ENCODE data around the gene TBC1D17. TPM values are rescaled to one million over a fixed set of nuclear protein-coding genes. Genes with fewer than 3 reads are reported as not detected.
A peak's percentile ranks its signal among the peaks of the same experiment; 100 is the strongest.

TBC1D17 gene
- total RNA-seq, 1 donor: 21.4 TPM

DNA sequence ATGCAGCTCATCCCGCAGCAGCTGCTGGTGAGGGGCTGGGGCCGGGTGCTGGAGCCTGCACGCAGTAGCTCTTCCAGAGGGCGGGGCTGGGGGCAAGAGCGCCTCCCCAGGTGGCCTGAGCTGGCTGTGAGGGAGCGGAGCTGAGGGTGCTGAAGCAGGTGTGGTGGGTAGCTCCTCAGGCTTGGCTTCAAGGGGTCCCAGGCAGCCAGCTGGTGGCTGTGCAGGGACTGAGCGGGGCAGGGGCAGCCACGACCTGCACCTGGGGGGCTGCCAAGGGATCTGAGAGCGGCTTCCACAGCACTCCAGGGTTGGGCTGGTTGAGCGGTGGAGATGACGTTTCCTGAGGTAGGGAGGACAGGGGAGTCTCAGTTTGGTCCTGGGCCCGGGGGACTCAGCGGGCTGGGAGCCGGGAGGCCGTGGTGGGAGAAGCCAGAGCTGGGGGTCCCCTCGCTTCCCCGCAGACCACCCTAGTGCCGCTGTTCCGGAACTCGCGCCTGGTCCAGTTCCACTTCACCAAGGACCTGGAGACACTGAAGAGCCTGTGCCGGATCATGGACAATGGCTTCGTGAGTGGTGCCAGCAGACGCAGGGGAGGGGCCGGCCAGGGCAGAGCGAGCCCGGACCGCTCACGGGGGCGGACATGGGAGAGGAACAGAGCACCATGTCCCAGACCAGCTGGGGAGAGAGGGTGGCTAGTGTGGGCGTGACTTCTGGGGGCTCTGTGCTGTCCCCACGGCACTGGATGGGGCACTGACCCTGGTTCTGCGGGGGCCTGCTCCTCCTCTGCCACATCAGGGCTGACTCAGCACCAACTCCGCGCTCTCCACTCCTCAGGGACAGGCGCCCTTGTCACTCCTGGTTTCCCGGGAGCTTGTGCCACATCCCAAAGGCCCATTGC, 19.2 kb upstream of the TBC1D17 start:
- no peak overlapping the region for H3K4me2 ChIP-seq (ENCODE audit: insufficient read depth, low read length)
- H3K9me3 ChIP-seq (ENCODE audit: low read depth, low read length): no peaks in the 10 kb centered on the region
- H3K4me3 ChIP-seq (ENCODE audit: insufficient read depth, low read length): no peak overlapping the region
- H4K20me1 ChIP-seq (ENCODE audit: insufficient read depth, low read length): peaks cover 29% of the 10 kb centered on the region
- DNase-seq (ENCODE audit: insufficient read length, low spot score, missing footprints): peak; percentile 94
- H2AFZ ChIP-seq (ENCODE audit: low read length): no peak overlapping the region
- peaks cover 19% of the 10 kb centered on the region for H3K4me1 ChIP-seq (ENCODE audit: insufficient read depth, low read length)
- H3K79me2 ChIP-seq (ENCODE audit: insufficient read depth, low read length): peaks cover 26% of the 10 kb centered on the region
- peak overlapping the region; percentile 52 for H3K27ac ChIP-seq (ENCODE audit: low read depth, low read length)
- TF ChIP-seq, protein P1, sequence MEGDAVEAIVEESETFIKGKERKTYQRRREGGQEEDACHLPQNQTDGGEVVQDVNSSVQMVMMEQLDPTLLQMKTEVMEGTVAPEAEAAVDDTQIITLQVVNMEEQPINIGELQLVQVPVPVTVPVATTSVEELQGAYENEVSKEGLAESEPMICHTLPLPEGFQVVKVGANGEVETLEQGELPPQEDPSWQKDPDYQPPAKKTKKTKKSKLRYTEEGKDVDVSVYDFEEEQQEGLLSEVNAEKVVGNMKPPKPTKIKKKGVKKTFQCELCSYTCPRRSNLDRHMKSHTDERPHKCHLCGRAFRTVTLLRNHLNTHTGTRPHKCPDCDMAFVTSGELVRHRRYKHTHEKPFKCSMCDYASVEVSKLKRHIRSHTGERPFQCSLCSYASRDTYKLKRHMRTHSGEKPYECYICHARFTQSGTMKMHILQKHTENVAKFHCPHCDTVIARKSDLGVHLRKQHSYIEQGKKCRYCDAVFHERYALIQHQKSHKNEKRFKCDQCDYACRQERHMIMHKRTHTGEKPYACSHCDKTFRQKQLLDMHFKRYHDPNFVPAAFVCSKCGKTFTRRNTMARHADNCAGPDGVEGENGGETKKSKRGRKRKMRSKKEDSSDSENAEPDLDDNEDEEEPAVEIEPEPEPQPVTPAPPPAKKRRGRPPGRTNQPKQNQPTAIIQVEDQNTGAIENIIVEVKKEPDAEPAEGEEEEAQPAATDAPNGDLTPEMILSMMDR (IDR thresholded peaks at IDR 0.05; ENCODE audit: extremely low read depth, low read depth, low read length): no peak
- H3K36me3 ChIP-seq (ENCODE audit: insufficient read depth, low read length): peaks cover 54% of the 10 kb centered on the region
- no peaks in the 10 kb centered on the region for H3K27me3 ChIP-seq (ENCODE audit: insufficient read depth, low read length)

DNA sequence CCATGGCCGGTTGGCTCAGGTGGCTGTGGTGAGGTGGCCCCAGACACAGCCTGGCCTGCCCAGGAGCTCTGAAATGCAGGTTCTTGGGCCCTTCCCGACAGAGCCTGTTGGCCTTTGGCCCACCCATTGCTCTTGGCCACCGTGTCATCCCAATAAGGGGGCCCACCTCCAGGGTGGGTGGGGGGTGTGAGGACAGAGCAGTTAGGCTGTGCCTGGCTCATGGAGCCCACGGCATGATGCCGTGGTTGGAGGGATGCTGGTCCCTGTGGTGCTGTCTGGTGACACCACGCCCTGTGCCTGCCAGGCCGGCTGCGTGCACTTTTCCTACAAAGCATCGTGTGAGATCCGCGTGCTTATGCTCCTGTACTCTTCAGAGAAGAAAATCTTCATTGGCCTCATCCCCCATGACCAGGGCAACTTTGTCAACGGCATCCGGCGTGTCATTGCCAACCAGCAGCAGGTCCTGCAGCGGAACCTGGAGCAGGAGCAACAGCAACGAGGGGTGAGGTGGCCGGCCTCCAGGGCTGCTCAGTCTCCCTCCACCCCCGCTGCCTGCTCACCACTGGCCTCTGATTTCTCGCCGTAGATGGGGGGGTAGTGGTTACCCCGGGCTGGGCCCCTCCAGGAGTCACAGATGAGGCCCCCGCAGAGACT, 17.7 kb upstream of the TBC1D17 start:
- no peak overlapping the region for H2AFZ ChIP-seq (ENCODE audit: low read length)
- H3K79me2 ChIP-seq (ENCODE audit: insufficient read depth, low read length): peaks cover 28% of the 10 kb centered on the region
- peak overlapping the region; percentile 17 for H3K27ac ChIP-seq (ENCODE audit: low read depth, low read length)
- H3K4me2 ChIP-seq (ENCODE audit: insufficient read depth, low read length): no peak overlapping the region
- no peaks in the 10 kb centered on the region for H3K9me3 ChIP-seq (ENCODE audit: low read depth, low read length)
- H3K27me3 ChIP-seq (ENCODE audit: insufficient read depth, low read length): no peaks in the 10 kb centered on the region
- TF ChIP-seq, protein P1 (IDR thresholded peaks at IDR 0.05; ENCODE audit: extremely low read depth, low read depth, low read length): no peak
- H3K36me3 ChIP-seq (ENCODE audit: insufficient read depth, low read length): peaks cover 68% of the 10 kb centered on the region
- peaks cover 15% of the 10 kb centered on the region for H3K4me1 ChIP-seq (ENCODE audit: insufficient read depth, low read length)
- peaks cover 25% of the 10 kb centered on the region for H4K20me1 ChIP-seq (ENCODE audit: insufficient read depth, low read length)
- DNase-seq (ENCODE audit: insufficient read length, low spot score, missing footprints): no peak
- H3K4me3 ChIP-seq (ENCODE audit: insufficient read depth, low read length): no peak overlapping the region

DNA sequence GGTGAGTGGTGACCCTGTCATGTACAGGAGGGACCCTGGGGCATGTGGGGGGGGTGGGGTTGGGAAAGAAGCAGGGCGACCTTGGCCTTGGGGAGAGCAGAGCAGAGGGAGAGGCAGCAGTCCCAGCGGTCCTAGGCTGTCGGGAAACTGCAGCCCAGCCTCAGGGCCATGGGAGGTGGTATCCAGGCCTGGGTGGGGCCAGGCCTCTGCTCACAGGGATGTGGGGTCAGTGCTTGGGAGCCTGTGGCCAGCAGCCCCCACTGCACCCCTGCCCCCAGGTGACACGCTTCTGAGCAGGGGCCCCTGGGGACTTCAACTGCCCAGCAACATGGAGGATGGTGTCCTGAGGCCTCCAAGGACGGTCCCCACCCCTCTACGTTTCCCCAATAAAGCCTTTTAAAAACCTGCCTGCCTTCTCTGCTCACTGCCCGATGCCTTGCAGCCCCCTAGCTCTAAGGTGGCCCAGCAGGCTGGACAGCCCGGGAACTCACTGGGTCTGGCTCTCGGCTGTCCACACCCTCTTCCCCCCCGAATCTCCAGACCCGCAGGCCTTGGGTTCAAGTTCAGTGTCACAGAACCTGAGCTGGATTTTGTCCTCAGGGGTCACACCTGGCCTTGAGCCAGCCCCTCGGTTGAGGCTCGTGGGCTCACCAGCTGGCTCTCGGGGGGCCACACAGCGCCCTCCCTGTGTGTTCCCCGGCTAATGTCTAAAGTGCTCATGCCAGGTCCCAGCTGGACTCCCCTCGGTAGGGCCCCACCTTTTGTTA, 17.0 kb upstream of the TBC1D17 start:
- TF ChIP-seq, protein P1 (IDR thresholded peaks at IDR 0.05; ENCODE audit: extremely low read depth, low read depth, low read length): no peak
- no peak overlapping the region for H3K4me3 ChIP-seq (ENCODE audit: insufficient read depth, low read length)
- peaks cover 24% of the 10 kb centered on the region for H4K20me1 ChIP-seq (ENCODE audit: insufficient read depth, low read length)
- H3K9me3 ChIP-seq (ENCODE audit: low read depth, low read length): no peaks in the 10 kb centered on the region
- no peak overlapping the region for H3K27ac ChIP-seq (ENCODE audit: low read depth, low read length)
- peaks cover 15% of the 10 kb centered on the region for H3K4me1 ChIP-seq (ENCODE audit: insufficient read depth, low read length)
- H3K4me2 ChIP-seq (ENCODE audit: insufficient read depth, low read length): no peak overlapping the region
- H3K36me3 ChIP-seq (ENCODE audit: insufficient read depth, low read length): peaks cover 65% of the 10 kb centered on the region
- H2AFZ ChIP-seq (ENCODE audit: low read length): no peak overlapping the region
- H3K79me2 ChIP-seq (ENCODE audit: insufficient read depth, low read length): peaks cover 27% of the 10 kb centered on the region
- no peaks in the 10 kb centered on the region for H3K27me3 ChIP-seq (ENCODE audit: insufficient read depth, low read length)
- no peak for DNase-seq (ENCODE audit: insufficient read length, low spot score, missing footprints)

Measured in osteoblast (primary cell).